GM12878 (cell line): ENCODE data around the gene MDFIC.

Experiments
- ATF3 ChIP-seq: IDR thresholded peaks from 2 replicates; pipeline ENCODE4 v1.6.1; 2011; ENCODE audit warnings: low read depth, mild to moderate bottlenecking, low read length, moderate library complexity, borderline replicate concordance; ENCODE audit errors: extremely low read depth
- CREM ChIP-seq: IDR thresholded peaks from 2 replicates; pipeline ENCODE4 v1.6.1; 2014; ENCODE audit warnings: antibody characterized with exemption, low read depth
- CTCF ChIP-seq, 3 experiments: IDR thresholded peaks in 2 of 3; conservative IDR thresholded peaks in 1 of 3; 2 replicates each; pipeline ENCODE4 v1.5.1; 2011; ENCODE audit warnings: low read depth in 3 of 3, low read length in 3 of 3, mild to moderate bottlenecking in 3 of 3, control low read depth in 2 of 3, moderate library complexity in 2 of 3, inconsistent platforms in 1 of 3, mixed read lengths in 1 of 3; ENCODE audit not compliant: control insufficient read depth in 2 of 3, insufficient read depth in 1 of 3; ENCODE audit errors: extremely low read depth in 1 of 3
- HDAC2 ChIP-seq: fragments of 200-600 bp; sonication (generic); IDR thresholded peaks from 2 replicates; pipeline ENCODE4 v1.6.1; 2017
- MAX ChIP-seq: IDR thresholded peaks from 2 replicates; pipeline ENCODE4 v1.6.1; 2012; ENCODE audit warnings: low read depth, low read length, improper control_type of control experiment
- MXI1 ChIP-seq: fragments of 150-350 bp; IDR thresholded peaks from 2 replicates; pipeline ENCODE4 v1.6.1; 2011; ENCODE audit warnings: low read depth, mild to moderate bottlenecking, inconsistent platforms, low read length, improper control_type of control experiment
- MYC ChIP-seq: IDR thresholded peaks from 2 replicates; pipeline ENCODE4 v1.6.1; 2011; ENCODE audit warnings: mild to moderate bottlenecking, low read length, moderate library complexity, inconsistent platforms; ENCODE audit not compliant: insufficient read depth, insufficient replicate concordance, insufficient read length, severe bottlenecking
- POLR2A ChIP-seq: IDR thresholded peaks from 2 replicates; pipeline ENCODE4 v1.6.1; 2011; ENCODE audit warnings: low read depth, mild to moderate bottlenecking, low read length
- PRDM15 ChIP-seq: fragments of 450-650 bp; formaldehyde crosslinking; IDR thresholded peaks from 2 replicates; pipeline ENCODE4 v1.4.0; 2020; ENCODE audit warnings: mild to moderate bottlenecking, moderate library complexity
- RFX5 ChIP-seq: IDR thresholded peaks from 2 replicates; pipeline ENCODE4 v1.6.1; 2011; ENCODE audit warnings: low read depth, low read length, improper control_type of control experiment
- SIN3A ChIP-seq: IDR thresholded peaks from 2 replicates; pipeline ENCODE4 v1.6.1; 2012; ENCODE audit warnings: low read depth, low read length, improper control_type of control experiment
- SP1 ChIP-seq: IDR thresholded peaks from one replicate; pipeline ENCODE4 v1.6.1; 2011; ENCODE audit warnings: low read depth, low read length
- YY1 ChIP-seq: IDR thresholded peaks from 2 replicates; pipeline ENCODE4 v1.6.1; 2011; ENCODE audit warnings: low read depth, mild to moderate bottlenecking, low read length
- ZNF592 ChIP-seq: fragments of 450-650 bp; IDR thresholded peaks from 2 replicates; pipeline ENCODE4 v1.6.1; 2017; ENCODE audit warnings: mild to moderate bottlenecking, moderate library complexity

- TF ChIP-seq MXI1 (no peak), PRDM15 (no peak), SP1 (no peak), SIN3A (no peak), MYC (no peak), CREM (no peak), RFX5 (no peak), HDAC2 (no peak), POLR2A (no peak), YY1 (no peak), ATF3 (no peak), MAX (no peak), CTCF (IDR thresholded peaks at IDR 0.05 in 2 of 3, conservative IDR thresholded peaks at IDR 0.05 in 1 of 3; ENCODE audit: control insufficient read depth in 2 of 3, extremely low read depth in 1 of 3, insufficient read depth in 1 of 3, low read depth in 3 of 3, low read length in 3 of 3) (no peak), ZNF592 (no peak)
These were observed 47.7 kb upstream of the MDFIC start for GRCh38 chr7:114874170-114874569.
